Measurements from ENCODE around the gene ALOXE3. TPM values are rescaled to one million over a fixed set of nuclear protein-coding genes. Genes with fewer than 3 reads are reported as not detected.

ALOXE3 gene
- total RNA-seq, 1 experiment from 2014 or later = 0.13 TPM

DNA sequence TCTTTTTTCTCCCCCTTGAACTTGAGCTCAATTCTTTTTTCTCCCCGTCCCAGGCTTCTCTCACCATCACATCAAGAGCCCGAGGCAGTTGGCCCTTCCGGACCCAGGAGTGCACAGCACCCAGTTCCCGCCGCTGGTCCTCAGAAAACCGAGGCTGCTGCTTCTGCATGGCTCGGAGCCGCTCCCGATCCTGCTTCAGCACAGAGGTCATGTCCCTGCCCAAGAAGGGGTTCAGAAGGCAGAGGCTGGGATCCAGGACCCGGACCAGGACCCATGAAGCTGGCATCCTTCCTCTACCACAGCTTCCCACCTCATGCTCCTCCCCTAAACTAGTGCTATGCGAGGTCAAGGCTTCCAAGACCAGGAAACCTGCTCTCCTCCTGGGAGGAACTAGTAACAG is 23.4 kb upstream of the ALOXE3 start:
- no peaks in the 10 kb centered on the region for H3K4me1 ChIP-seq (ENCODE audit: insufficient read depth, low read length)
- H2BK12ac ChIP-seq (ENCODE audit: insufficient read length, low read depth, low read length) = no peak overlapping the region
- H3K4me3 Mint-ChIP-seq = 0 out of 5 replicates have a peak overlapping the region, but pooled peaks of 1 of the 2 experiments have one; percentile 38
- no peak overlapping the region for H2BK5ac ChIP-seq (ENCODE audit: insufficient read length, low read length)
- no peak overlapping the region for H3T11ph ChIP-seq (ENCODE audit: low read length)
- no peak overlapping the region for H4K8ac ChIP-seq (replicated peaks; ENCODE audit: insufficient read length, low read depth, low read length)
- DNase-seq = no peak
- H3K4me1 Mint-ChIP-seq = peaks cover 1 to 2% of the 10 kb centered on the region in 2 experiments; a peak in 1 of 4 replicates
- H2AK5ac ChIP-seq (ENCODE audit: insufficient read length, low read length) = no peak overlapping the region
- no peak overlapping the region for H3K56ac ChIP-seq (ENCODE audit: insufficient read length, low read depth, low read length)
- H3K9me3 ChIP-seq (ENCODE audit: control insufficient read depth, low read depth, low read length) = no peaks in the 10 kb centered on the region
- H3K79me1 ChIP-seq (ENCODE audit: insufficient read depth, low read depth, low read length, poor library complexity, severe bottlenecking) = no peaks in the 10 kb centered on the region
- H3K9me3 Mint-ChIP-seq = no peaks in the 10 kb centered on the region
- H3K27ac ChIP-seq (ENCODE audit: insufficient read length, low read depth, low read length) = no peak overlapping the region
- peaks cover 8% of the 10 kb centered on the region for H3K23me2 ChIP-seq (ENCODE audit: insufficient read length, low read depth, low read length, poor library complexity, severe bottlenecking)
- no peak overlapping the region for H3K9ac ChIP-seq (ENCODE audit: extremely low read depth, insufficient read length, low read length)
- no peak overlapping the region for H2BK20ac ChIP-seq (ENCODE audit: low read depth, low read length, poor library complexity, severe bottlenecking)
- H3K27me3 ChIP-seq (ENCODE audit: insufficient read depth, low read length) = no peaks in the 10 kb centered on the region
- H3K79me2 ChIP-seq (ENCODE audit: insufficient read depth, low read length) = no peaks in the 10 kb centered on the region
- no peak overlapping the region for H3K14ac ChIP-seq (ENCODE audit: insufficient read depth, low read length)
- no peak overlapping the region for H3K4me2 ChIP-seq (ENCODE audit: insufficient read depth, insufficient read length, low read length)
- H2BK120ac ChIP-seq (ENCODE audit: low read depth, low read length, poor library complexity, severe bottlenecking) = no peak overlapping the region
- WGBS (ENCODE audit: extremely low coverage, insufficient read length, low lambda C conversion rate) = no CpG with 5 or more reads among the region's 11 CpGs
- TF ChIP-seq, protein P1, sequence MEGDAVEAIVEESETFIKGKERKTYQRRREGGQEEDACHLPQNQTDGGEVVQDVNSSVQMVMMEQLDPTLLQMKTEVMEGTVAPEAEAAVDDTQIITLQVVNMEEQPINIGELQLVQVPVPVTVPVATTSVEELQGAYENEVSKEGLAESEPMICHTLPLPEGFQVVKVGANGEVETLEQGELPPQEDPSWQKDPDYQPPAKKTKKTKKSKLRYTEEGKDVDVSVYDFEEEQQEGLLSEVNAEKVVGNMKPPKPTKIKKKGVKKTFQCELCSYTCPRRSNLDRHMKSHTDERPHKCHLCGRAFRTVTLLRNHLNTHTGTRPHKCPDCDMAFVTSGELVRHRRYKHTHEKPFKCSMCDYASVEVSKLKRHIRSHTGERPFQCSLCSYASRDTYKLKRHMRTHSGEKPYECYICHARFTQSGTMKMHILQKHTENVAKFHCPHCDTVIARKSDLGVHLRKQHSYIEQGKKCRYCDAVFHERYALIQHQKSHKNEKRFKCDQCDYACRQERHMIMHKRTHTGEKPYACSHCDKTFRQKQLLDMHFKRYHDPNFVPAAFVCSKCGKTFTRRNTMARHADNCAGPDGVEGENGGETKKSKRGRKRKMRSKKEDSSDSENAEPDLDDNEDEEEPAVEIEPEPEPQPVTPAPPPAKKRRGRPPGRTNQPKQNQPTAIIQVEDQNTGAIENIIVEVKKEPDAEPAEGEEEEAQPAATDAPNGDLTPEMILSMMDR (conservative IDR thresholded peaks at IDR 0.05) = no peak
- no peak overlapping the region for H2AFZ ChIP-seq (ENCODE audit: low read length)
- peaks cover 20 to 62% (median 38%) of the 10 kb centered on the region in 3 experiments for H3K36me3 Mint-ChIP-seq (ENCODE audit: insufficient read depth in 1 of 3, low read depth in 3 of 3)
- no peaks in the 10 kb centered on the region for H4K20me1 ChIP-seq (ENCODE audit: control insufficient read depth, insufficient read depth, insufficient read length)
- no peak overlapping the region for H4K5ac ChIP-seq (ENCODE audit: insufficient read length, low read depth, low read length)
- no peak overlapping the region for H3K18ac ChIP-seq (ENCODE audit: insufficient read length, low read depth, low read length)
- H3K27me3 Mint-ChIP-seq (ENCODE audit: low read depth) = peaks cover 3% of the 10 kb centered on the region; the same call in 1 of the 2 replicates
- H2BK15ac ChIP-seq (ENCODE audit: low read depth, low read length) = no peak overlapping the region
- H3K4ac ChIP-seq (ENCODE audit: low read depth, low read length) = no peak overlapping the region
- no peak overlapping the region for H4K91ac ChIP-seq (ENCODE audit: insufficient read length, low read depth, low read length)
- H3K23ac ChIP-seq (ENCODE audit: insufficient read length, low read depth, low read length) = no peak overlapping the region
- no peak overlapping the region for H3K27ac Mint-ChIP-seq

Data from H9 (cell line).